Measurements from ENCODE around the gene BAHD1. TPM values are rescaled to one million over a fixed set of nuclear protein-coding genes. Genes with fewer than 3 reads are reported as not detected.

Gene BAHD1
- total and polyA plus RNA-seq, 12 donors = 13.2 to 58.8 (median 31.3) TPM

GRCh38 chr15:40471105-40471807 lies 30.5 kb downstream of the BAHD1 start:
- no peak for TF ChIP-seq CTCF (IDR thresholded peaks at IDR 0.05)
- TF ChIP-seq POLR2A (IDR thresholded peaks at IDR 0.05) = no peak
- Histone ChIP-seq H3K27me3 (no peaks in the 10 kb centered on the region), H3K4me1 (replicated peaks in 1 of 2) (peaks cover 0 to 19% of the 10 kb centered on the region in 2 donors), H3K9me3 (replicated peaks in 1 of 3) (no peaks in the 10 kb centered on the region), H3K27ac (peak overlapping the region in 4 of 5 donors; percentile 55 to 97 (median 84)), H3K4me3 (peak overlapping the region in 3 of 4 donors; percentile 34 to 86 (median 85)), H3K36me3 (replicated peaks in 1 of 2) (peaks cover 0 to 7% of the 10 kb centered on the region in 2 donors)
- WGBS, 4 donors = 0 to 1% (median 0%) methylated on average over 7 to 60 of the region's 60 CpGs
- intact Hi-C loops (cut with DNase I) = no loop called here
- peak in 6 of 7 donors; percentile 31 to 62 (median 38) for DNase-seq

GRCh38 chr15:40471808-40472150 lies 31.0 kb downstream of the BAHD1 start:
- Histone ChIP-seq H3K27me3 (no peaks in the 10 kb centered on the region), H3K4me1 (replicated peaks in 1 of 2) (peaks cover 0 to 19% of the 10 kb centered on the region in 2 donors), H3K36me3 (replicated peaks in 1 of 2) (peaks cover 0 to 5% of the 10 kb centered on the region in 2 donors), H3K9me3 (replicated peaks in 1 of 3) (no peaks in the 10 kb centered on the region), H3K27ac (peak overlapping the region in 3 of 5 donors; percentile 84 to 97 (median 84)), H3K4me3 (peak overlapping the region in 2 of 4 donors; percentile 85 to 86)
- peak in 1 of 7 donors; percentile 36 for DNase-seq
- intact Hi-C loops (cut with DNase I) = no loop called here
- WGBS, 4 donors = 13 to 25% (median 14%) methylated on average over 5 to 16 of the region's 16 CpGs; no CpG with 5 or more reads in 1 of the 4 donors
- no peak for TF ChIP-seq CTCF (IDR thresholded peaks at IDR 0.05)
- no peak for TF ChIP-seq POLR2A (IDR thresholded peaks at IDR 0.05)

GRCh38 chr15:40472171-40472727 lies 31.5 kb downstream of the BAHD1 start:
- intact Hi-C loops (cut with DNase I) = no loop called here
- peaks cover 0 to 19% of the 10 kb centered on the region in 2 donors for H3K4me1 ChIP-seq (replicated peaks in 1 of 2)
- no peak for DNase-seq
- no peak for TF ChIP-seq CTCF (IDR thresholded peaks at IDR 0.05)
- TF ChIP-seq POLR2A (IDR thresholded peaks at IDR 0.05) = no peak
- no peaks in the 10 kb centered on the region for H3K36me3 ChIP-seq (replicated peaks in 1 of 2)
- no peak overlapping the region for H3K27ac ChIP-seq
- no peaks in the 10 kb centered on the region for H3K27me3 ChIP-seq
- H3K4me3 ChIP-seq = peak overlapping the region in 1 of 4 donors; percentile 86
- no peaks in the 10 kb centered on the region for H3K9me3 ChIP-seq (replicated peaks in 1 of 3)
- WGBS, 4 donors = 81 to 95% (median 85%) methylated on average over 3 to 9 of the region's 9 CpGs

GRCh38 chr15:40474581-40474980 lies 33.8 kb downstream of the BAHD1 start:
- intact Hi-C loops (cut with DNase I) = no loop called here
- no peak for TF ChIP-seq POLR2A (IDR thresholded peaks at IDR 0.05)
- TF ChIP-seq CTCF (IDR thresholded peaks at IDR 0.05) = no peak
- Histone ChIP-seq H3K4me1 (replicated peaks in 1 of 2) (peaks cover 0 to 19% of the 10 kb centered on the region in 2 donors), H3K27ac (no peak overlapping the region), H3K9me3 (replicated peaks in 1 of 3) (no peaks in the 10 kb centered on the region), H3K4me3 (no peak overlapping the region), H3K36me3 (replicated peaks in 1 of 2) (no peaks in the 10 kb centered on the region), H3K27me3 (no peaks in the 10 kb centered on the region)
- DNase-seq = no peak
- 76 to 91% (median 86%) methylated on average over 8 of the region's 8 CpGs for WGBS, 4 donors

Data from adrenal gland (tissue), 12 donors.